MM.1S (cell line): ENCODE data around the gene TCEANC.
A peak's percentile ranks its signal among the peaks of the same experiment; 100 is the strongest.

Experiments used
- DNase-seq: peaks from one replicate; pipeline ENCODE4 v3.0.0-alpha.2; 2015
- H2AFZ ChIP-seq: fragments of 300-600 bp; sonication (generic); 2 replicates; pipeline ENCODE4 v1.6.0; 2016; ENCODE audit warnings: antibody characterized with exemption, low read length
- H3F3A ChIP-seq: fragments of 300-600 bp; sonication (generic); 2 replicates; pipeline ENCODE4 v1.6.1; 2016; ENCODE audit warnings: mild to moderate bottlenecking, antibody characterized with exemption, low read length, moderate library complexity, mixed read lengths; ENCODE audit not compliant: insufficient read depth
- H3K27ac ChIP-seq: fragments of 300-600 bp; sonication (generic); 2 replicates; pipeline ENCODE4 v1.5.1; 2016; ENCODE audit warnings: mild to moderate bottlenecking, low read length
- H3K27me3 ChIP-seq: fragments of 300-600 bp; sonication (generic); replicated peaks from 2 replicates; pipeline ENCODE4 v1.6.0; 2016; ENCODE audit warnings: low read length; ENCODE audit not compliant: insufficient read depth
- H3K36me3 ChIP-seq: fragments of 300-600 bp; sonication (generic); replicated peaks from 2 replicates; pipeline ENCODE4 v1.6.1; 2016; ENCODE audit warnings: mild to moderate bottlenecking, low read length, mixed read lengths; ENCODE audit not compliant: insufficient read depth
- H3K4me1 ChIP-seq: fragments of 300-600 bp; sonication (generic); 2 replicates; pipeline ENCODE4 v1.6.1; 2016; ENCODE audit warnings: low read length, mixed read lengths
- H3K4me2 ChIP-seq: fragments of 300-600 bp; sonication (generic); 2 replicates; pipeline ENCODE4 v1.6.0; 2016; ENCODE audit warnings: low read depth, low read length
- H3K4me3 ChIP-seq: fragments of 300-600 bp; sonication (generic); 2 replicates; pipeline ENCODE4 v1.5.1; 2016; ENCODE audit warnings: low read length, mixed read lengths
- H3K79me2 ChIP-seq: fragments of 300-600 bp; sonication (generic); 2 replicates; pipeline ENCODE4 v1.6.1; 2016; ENCODE audit warnings: mixed run types, low read length, mixed read lengths
- H3K9ac ChIP-seq: fragments of 300-600 bp; sonication (generic); 2 replicates; pipeline ENCODE4 v1.6.1; 2016; ENCODE audit warnings: low read length, mixed read lengths
- H3K9me2 ChIP-seq: fragments of 300-600 bp; sonication (generic); replicated peaks from 2 replicates; pipeline ENCODE4 v1.6.1; 2016; ENCODE audit warnings: mild to moderate bottlenecking, low read length, mixed read lengths; ENCODE audit not compliant: insufficient read depth
- H3K9me3 ChIP-seq: fragments of 300-600 bp; sonication (generic); replicated peaks from 2 replicates; pipeline ENCODE4 v1.6.1; 2016; ENCODE audit warnings: mild to moderate bottlenecking, low read length, mixed read lengths; ENCODE audit not compliant: insufficient read depth
- H4K20me1 ChIP-seq: fragments of 300-600 bp; sonication (generic); 2 replicates; pipeline ENCODE4 v1.6.1; 2016; ENCODE audit warnings: mild to moderate bottlenecking, low read length, moderate library complexity, mixed read lengths; ENCODE audit not compliant: insufficient read depth
- EZH2 ChIP-seq: fragments of 300-600 bp; sonication (generic); optimal IDR thresholded peaks from 2 replicates; pipeline ENCODE3; 2017; ENCODE audit warnings: low read depth, mild to moderate bottlenecking, antibody characterized with exemption, low read length, mixed read lengths
- EZH2phosphoT487 ChIP-seq: fragments of 300-600 bp; sonication (generic); IDR thresholded peaks from 2 replicates; pipeline ENCODE4 v1.6.1; 2018; ENCODE audit warnings: antibody characterized with exemption, low read length
- TF ChIP-seq, protein P1 (sequence below): fragments of 300-600 bp; sonication (generic); IDR thresholded peaks from 2 replicates; pipeline ENCODE4 v1.5.1; 2016; ENCODE audit warnings: antibody characterized with exemption, low read length, mixed read lengths

TCEANC gene

GRCh38 chrX:13651150-13651549, 1.8 kb upstream of the TCEANC start:
- H3K9ac ChIP-seq = no peak overlapping the region
- H3K4me2 ChIP-seq = no peak overlapping the region

DNA sequence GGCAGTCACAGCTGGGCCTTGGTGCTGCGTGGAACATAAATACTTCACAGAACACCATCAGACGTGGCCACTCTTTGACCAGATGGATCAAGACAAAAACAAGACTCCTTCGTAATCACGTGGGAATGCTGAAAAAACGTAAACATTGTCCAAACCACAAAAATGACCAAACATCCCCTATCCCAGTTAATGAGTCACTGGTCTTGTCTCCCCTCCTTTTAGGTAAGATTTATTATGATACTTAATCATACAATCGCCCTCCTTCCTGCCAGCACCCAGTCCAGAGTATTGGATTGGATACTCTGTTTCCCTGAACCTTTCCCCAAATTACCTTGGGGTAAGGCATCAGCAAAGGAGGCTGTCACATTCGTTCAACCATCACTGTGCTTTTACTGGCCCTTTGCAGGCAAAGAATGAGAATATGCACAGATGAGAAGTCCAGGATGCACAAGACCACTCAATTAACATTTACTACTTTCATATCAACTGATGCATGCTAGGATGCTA, 601 bp upstream of the TCEANC start:
- Histone ChIP-seq H3K36me3 (no peaks in the 10 kb centered on the region), H4K20me1 (no peaks in the 10 kb centered on the region), H3K9me2 (no peaks in the 10 kb centered on the region), H3K79me2 (peaks cover 14% of the 10 kb centered on the region), H3K27me3 (no peaks in the 10 kb centered on the region), H3K9me3 (no peaks in the 10 kb centered on the region), H3K4me1 (peaks cover 7% of the 10 kb centered on the region; the same call in 1 of the 2 replicates), H3K9ac (peak overlapping the region; percentile 46; the same call in 1 of the 2 replicates), H2AFZ (peak overlapping the region; percentile 71), H3K4me2 (peak overlapping the region; percentile 94), H3F3A (peaks cover 9% of the 10 kb centered on the region; the same call in 1 of the 2 replicates), H3K27ac (peak overlapping the region; percentile 92; the same call in 1 of the 2 replicates), H3K4me3 (peak overlapping the region; percentile 77)
- DNase-seq = no peak
- TF ChIP-seq EZH2phosphoT487 (no peak), EZH2 (no peak)
- TF ChIP-seq, protein P1, sequence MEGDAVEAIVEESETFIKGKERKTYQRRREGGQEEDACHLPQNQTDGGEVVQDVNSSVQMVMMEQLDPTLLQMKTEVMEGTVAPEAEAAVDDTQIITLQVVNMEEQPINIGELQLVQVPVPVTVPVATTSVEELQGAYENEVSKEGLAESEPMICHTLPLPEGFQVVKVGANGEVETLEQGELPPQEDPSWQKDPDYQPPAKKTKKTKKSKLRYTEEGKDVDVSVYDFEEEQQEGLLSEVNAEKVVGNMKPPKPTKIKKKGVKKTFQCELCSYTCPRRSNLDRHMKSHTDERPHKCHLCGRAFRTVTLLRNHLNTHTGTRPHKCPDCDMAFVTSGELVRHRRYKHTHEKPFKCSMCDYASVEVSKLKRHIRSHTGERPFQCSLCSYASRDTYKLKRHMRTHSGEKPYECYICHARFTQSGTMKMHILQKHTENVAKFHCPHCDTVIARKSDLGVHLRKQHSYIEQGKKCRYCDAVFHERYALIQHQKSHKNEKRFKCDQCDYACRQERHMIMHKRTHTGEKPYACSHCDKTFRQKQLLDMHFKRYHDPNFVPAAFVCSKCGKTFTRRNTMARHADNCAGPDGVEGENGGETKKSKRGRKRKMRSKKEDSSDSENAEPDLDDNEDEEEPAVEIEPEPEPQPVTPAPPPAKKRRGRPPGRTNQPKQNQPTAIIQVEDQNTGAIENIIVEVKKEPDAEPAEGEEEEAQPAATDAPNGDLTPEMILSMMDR = no peak

More at GRCh38 chrX:13651150-13651549, 1.8 kb upstream of the TCEANC start:
- Histone ChIP-seq H3F3A (peaks cover 9% of the 10 kb centered on the region; the same call in 1 of the 2 replicates), H3K9me3 (no peaks in the 10 kb centered on the region), H3K36me3 (no peaks in the 10 kb centered on the region), H3K9me2 (no peaks in the 10 kb centered on the region), H2AFZ (no peak overlapping the region), H3K4me3 (no peak overlapping the region), H4K20me1 (no peaks in the 10 kb centered on the region), H3K27me3 (no peaks in the 10 kb centered on the region), H3K79me2 (peaks cover 14% of the 10 kb centered on the region), H3K27ac (no peak overlapping the region), H3K4me1 (peaks cover 7% of the 10 kb centered on the region; the same call in 1 of the 2 replicates)
- TF ChIP-seq EZH2phosphoT487 = no peak
- TF ChIP-seq EZH2 = no peak
- TF ChIP-seq, protein P1 = no peak
- no peak for DNase-seq

- TF ChIP-seq EZH2phosphoT487 (no peak), EZH2 (no peak)
- TF ChIP-seq, protein P1 = no peak
- Histone ChIP-seq H3K27ac (peak overlapping the region; percentile 92; the same call in 1 of the 2 replicates), H3F3A (peaks cover 9% of the 10 kb centered on the region; the same call in 1 of the 2 replicates)
Observed at GRCh38 chrX:13654116-13654515, 1.2 kb downstream of the TCEANC start.

More at GRCh38 chrX:13654116-13654515, 1.2 kb downstream of the TCEANC start:
- Histone ChIP-seq H3K36me3 (no peaks in the 10 kb centered on the region), H4K20me1 (no peaks in the 10 kb centered on the region), H3K9me2 (no peaks in the 10 kb centered on the region), H3K4me3 (peak overlapping the region; percentile 79), H3K9me3 (no peaks in the 10 kb centered on the region), H2AFZ (no peak overlapping the region), H3K27me3 (no peaks in the 10 kb centered on the region), H3K9ac (peak overlapping the region; percentile 83; the same call in 1 of the 2 replicates), H3K4me1 (peaks cover 10% of the 10 kb centered on the region), H3K79me2 (peaks cover 14% of the 10 kb centered on the region), H3K4me2 (peak overlapping the region; percentile 72)
- no peak for DNase-seq
